ENCODE results near the gene ZBTB1. TPM values are rescaled to one million over a fixed set of nuclear protein-coding genes. Genes with fewer than 3 reads are reported as not detected.
A peak's percentile ranks its signal among the peaks of the same experiment; 100 is the strongest.

ZBTB1 gene
- total RNA-seq, 1 experiment from 2014 or later = 26.0 TPM

- TF ChIP-seq CTCF (conservative IDR thresholded peaks at IDR 0.05; ENCODE audit: low read depth, low read length) (no peak; the same call in 1 of the 2 replicates), EZH2phosphoT487 (IDR thresholded peaks at IDR 0.05; ENCODE audit: borderline replicate concordance, low read length) (no peak), EZH2 (IDR thresholded peaks at IDR 0.05; ENCODE audit: low read length, unreplicated experiment) (no peak)
- H3K9me3 ChIP-seq (ENCODE audit: low read length) = no peaks in the 10 kb centered on the region
- peak overlapping the region; percentile 91 for H2AFZ ChIP-seq (ENCODE audit: low read length)
- DNase-seq = peak; percentile 50
- H3K27ac ChIP-seq (ENCODE audit: low read length) = no peak overlapping the region
- no peaks in the 10 kb centered on the region for H3K9me2 ChIP-seq (replicated peaks; ENCODE audit: low read length)
- intact Hi-C loops (cut with micrococcal nuclease) = loop anchor here (2.0 to 5.0 kb wide), 2 partner anchors 79 to 127 kb away; partner anchors contain the start of gene MTHFD1
- peak overlapping the region; percentile 75 for H3K4me3 ChIP-seq (ENCODE audit: low read length)
- H3K4me1 ChIP-seq (ENCODE audit: insufficient read depth, low read length) = peaks cover 6% of the 10 kb centered on the region; the same call in 1 of the 2 replicates
- POLR2A ChIA-PET (ENCODE audit: unreplicated experiment) = interaction anchor here (0.6 to 0.7 kb wide), 3 partner anchors 156 to 1313 kb away, joined by 3 to 4 read pairs (median 4); no protein-coding TSS in a partner anchor
- no peaks in the 10 kb centered on the region for H3F3A ChIP-seq (ENCODE audit: low read length, unreplicated experiment)
- H3K79me2 ChIP-seq (ENCODE audit: low read length) = no peaks in the 10 kb centered on the region
- H4K20me1 ChIP-seq (ENCODE audit: low read length) = no peaks in the 10 kb centered on the region
- H3K9ac ChIP-seq (ENCODE audit: low read length) = peak overlapping the region; percentile 36; the same call in 1 of the 2 replicates
- no peaks in the 10 kb centered on the region for H3K36me3 ChIP-seq (ENCODE audit: low read depth, low read length)
- no peaks in the 10 kb centered on the region for H3K27me3 ChIP-seq (ENCODE audit: low read length)
- CTCF ChIA-PET = interaction anchor here (0.5 to 1.5 kb wide), 4 partner anchors 12 to 122 kb away, joined by 3 to 7 read pairs (median 6); no protein-coding TSS in a partner anchor
- H3K4me2 ChIP-seq (ENCODE audit: low read length) = peak overlapping the region; percentile 98
- peak; percentile 53 for ATAC-seq
- BruUV-seq (replicated peaks) = TSS peak; percentile 12
Measured at GRCh38 chr14:64465831-64466554, 38.6 kb upstream of the ZBTB1 start.

- H3K9me3 ChIP-seq (ENCODE audit: low read length) = no peaks in the 10 kb centered on the region
- no peaks in the 10 kb centered on the region for H4K20me1 ChIP-seq (ENCODE audit: low read length)
- H3K9ac ChIP-seq (ENCODE audit: low read length) = no peak overlapping the region
- H3F3A ChIP-seq (ENCODE audit: low read length, unreplicated experiment) = no peaks in the 10 kb centered on the region
- H3K36me3 ChIP-seq (ENCODE audit: low read depth, low read length) = no peaks in the 10 kb centered on the region
- no peak overlapping the region for H2AFZ ChIP-seq (ENCODE audit: low read length)
- H3K4me2 ChIP-seq (ENCODE audit: low read length) = no peak overlapping the region
- DNase-seq (no peak), ATAC-seq (no peak)
- POLR2A ChIA-PET (ENCODE audit: unreplicated experiment) = interaction anchor here (0.6 kb wide), 1 partner anchor 155 kb away, joined by 3 read pairs; no protein-coding TSS in a partner anchor
- H3K27ac ChIP-seq (ENCODE audit: low read length) = no peak overlapping the region
- H3K4me3 ChIP-seq (ENCODE audit: low read length) = no peak overlapping the region
- H3K27me3 ChIP-seq (ENCODE audit: low read length) = no peaks in the 10 kb centered on the region
- H3K9me2 ChIP-seq (replicated peaks; ENCODE audit: low read length) = no peaks in the 10 kb centered on the region
- TF ChIP-seq EZH2phosphoT487 (IDR thresholded peaks at IDR 0.05; ENCODE audit: borderline replicate concordance, low read length) = no peak
- TF ChIP-seq EZH2 (IDR thresholded peaks at IDR 0.05; ENCODE audit: low read length, unreplicated experiment) = no peak
- TF ChIP-seq CTCF (conservative IDR thresholded peaks at IDR 0.05; ENCODE audit: low read depth, low read length) = no peak
- no peaks in the 10 kb centered on the region for H3K79me2 ChIP-seq (ENCODE audit: low read length)
- peaks cover 6% of the 10 kb centered on the region; the same call in 1 of the 2 replicates for H3K4me1 ChIP-seq (ENCODE audit: insufficient read depth, low read length)
- CTCF ChIA-PET = interaction anchor here (0.6 to 1.5 kb wide), 2 partner anchors 12 to 123 kb away, joined by 3 to 6 read pairs; no protein-coding TSS in a partner anchor
- intact Hi-C loops (cut with micrococcal nuclease) = loop anchor here (2.0 to 5.0 kb wide), 2 partner anchors 80 to 128 kb away; partner anchors contain the start of gene MTHFD1
- BruUV-seq (replicated peaks) = no TSS peak
Measured at GRCh38 chr14:64467101-64467500, 37.5 kb upstream of the ZBTB1 start.

All from PC-3 (cell line).